Measurements from ENCODE around the gene SMPD1. TPM values are rescaled to one million over a fixed set of nuclear protein-coding genes. Genes with fewer than 3 reads are reported as not detected.

Gene SMPD1
- total RNA-seq (9.5 TPM), polyA plus RNA-seq (33.8 TPM)

- peak; percentile 73 for DNase-seq (ENCODE audit: extremely low spot score)
- Histone ChIP-seq H3K4me3 (ENCODE audit: low read depth, low read length) (peak within 1 kb of the TSS; percentile 80), H3K4me1 (ENCODE audit: insufficient read depth) (no peaks in the 10 kb centered on the region), H3K27ac (ENCODE audit: low read depth) (peak within 1 kb of the TSS; percentile 93), H3K36me3 (ENCODE audit: insufficient read depth) (no peaks in the 10 kb centered on the region)
- whole genome bisulfite sequencing: under 1% methylated on average over 63 of the region's 63 CpGs
Measured at GRCh38 chr11:6389905-6390717, at the start of gene SMPD1. Gene SMPD1 (plus strand): TSS chr11:6390474. CDS start chr11:6390599, 125 bp downstream.

GRCh38 chr11:6345366-6345765 lies 44.9 kb upstream of the SMPD1 start:
- no peaks in the 10 kb centered on the region for H3K4me1 ChIP-seq (ENCODE audit: insufficient read depth)
- H3K36me3 ChIP-seq (ENCODE audit: insufficient read depth): no peaks in the 10 kb centered on the region
- no peak for DNase-seq (ENCODE audit: extremely low spot score)
- H3K27ac ChIP-seq (ENCODE audit: low read depth): no peak overlapping the region
- no peak overlapping the region for H3K4me3 ChIP-seq (ENCODE audit: low read depth, low read length)
- WGBS: 92% methylated on average over 1 of the region's 1 CpG

- Histone ChIP-seq H3K4me3 (ENCODE audit: low read depth, low read length) (no peak overlapping the region), H3K4me1 (ENCODE audit: insufficient read depth) (no peaks in the 10 kb centered on the region), H3K36me3 (ENCODE audit: insufficient read depth) (no peaks in the 10 kb centered on the region), H3K27ac (ENCODE audit: low read depth) (no peak overlapping the region)
- DNase-seq (ENCODE audit: extremely low spot score): no peak
Measured at GRCh38 chr11:6350043-6350442, 40.2 kb upstream of the SMPD1 start.

GRCh38 chr11:6350486-6350885 lies 39.8 kb upstream of the SMPD1 start:
- WGBS: 82% methylated on average over 2 of the region's 2 CpGs
- H3K4me1 ChIP-seq (ENCODE audit: insufficient read depth): no peaks in the 10 kb centered on the region
- H3K4me3 ChIP-seq (ENCODE audit: low read depth, low read length): no peak overlapping the region
- no peak overlapping the region for H3K27ac ChIP-seq (ENCODE audit: low read depth)
- DNase-seq (ENCODE audit: extremely low spot score): no peak
- no peaks in the 10 kb centered on the region for H3K36me3 ChIP-seq (ENCODE audit: insufficient read depth)

GRCh38 chr11:6351782-6352382 lies 38.4 kb upstream of the SMPD1 start:
- Histone ChIP-seq H3K4me3 (ENCODE audit: low read depth, low read length) (no peak overlapping the region), H3K36me3 (ENCODE audit: insufficient read depth) (no peaks in the 10 kb centered on the region), H3K27ac (ENCODE audit: low read depth) (no peak overlapping the region), H3K4me1 (ENCODE audit: insufficient read depth) (no peaks in the 10 kb centered on the region)
- DNase-seq (ENCODE audit: extremely low spot score): no peak
- 74% methylated on average over 5 of the region's 5 CpGs for WGBS

- H3K4me1 ChIP-seq (ENCODE audit: insufficient read depth): no peaks in the 10 kb centered on the region
- peak; percentile 11 for DNase-seq (ENCODE audit: extremely low spot score)
- no peak overlapping the region for H3K27ac ChIP-seq (ENCODE audit: low read depth)
- H3K4me3 ChIP-seq (ENCODE audit: low read depth, low read length): no peak overlapping the region
- WGBS: 9% methylated on average over 5 of the region's 5 CpGs
- H3K36me3 ChIP-seq (ENCODE audit: insufficient read depth): no peaks in the 10 kb centered on the region
Measured at GRCh38 chr11:6353367-6353987, 36.8 kb upstream of the SMPD1 start.

- WGBS: 81% methylated on average over 4 of the region's 4 CpGs
- H3K4me1 ChIP-seq (ENCODE audit: insufficient read depth): no peaks in the 10 kb centered on the region
- no peak overlapping the region for H3K27ac ChIP-seq (ENCODE audit: low read depth)
- DNase-seq (ENCODE audit: extremely low spot score): no peak
- H3K36me3 ChIP-seq (ENCODE audit: insufficient read depth): no peaks in the 10 kb centered on the region
- no peak overlapping the region for H3K4me3 ChIP-seq (ENCODE audit: low read depth, low read length)
Measured at GRCh38 chr11:6354651-6355485, 35.4 kb upstream of the SMPD1 start.

- Histone ChIP-seq H3K4me3 (ENCODE audit: low read depth, low read length) (no peak overlapping the region), H3K36me3 (ENCODE audit: insufficient read depth) (no peaks in the 10 kb centered on the region), H3K4me1 (ENCODE audit: insufficient read depth) (no peaks in the 10 kb centered on the region), H3K27ac (ENCODE audit: low read depth) (no peak overlapping the region)
- WGBS: 43% methylated on average over 4 of the region's 4 CpGs
- no peak for DNase-seq (ENCODE audit: extremely low spot score)
Measured at GRCh38 chr11:6356503-6357055, 33.7 kb upstream of the SMPD1 start.

- H3K4me1 ChIP-seq (ENCODE audit: insufficient read depth): no peaks in the 10 kb centered on the region
- no peak overlapping the region for H3K27ac ChIP-seq (ENCODE audit: low read depth)
- H3K4me3 ChIP-seq (ENCODE audit: low read depth, low read length): no peak overlapping the region
- DNase-seq (ENCODE audit: extremely low spot score): no peak
- H3K36me3 ChIP-seq (ENCODE audit: insufficient read depth): no peaks in the 10 kb centered on the region
- WGBS: 38% methylated on average over 9 of the region's 9 CpGs
Measured at GRCh38 chr11:6357222-6357621, 33.1 kb upstream of the SMPD1 start.

- WGBS: 69% methylated on average over 3 of the region's 3 CpGs
- Histone ChIP-seq H3K4me1 (ENCODE audit: insufficient read depth) (no peaks in the 10 kb centered on the region), H3K36me3 (ENCODE audit: insufficient read depth) (no peaks in the 10 kb centered on the region), H3K27ac (ENCODE audit: low read depth) (no peak overlapping the region), H3K4me3 (ENCODE audit: low read depth, low read length) (no peak overlapping the region)
- DNase-seq (ENCODE audit: extremely low spot score): no peak
Measured at GRCh38 chr11:6360183-6360582, 30.1 kb upstream of the SMPD1 start.

GRCh38 chr11:6362185-6362872 lies 27.9 kb upstream of the SMPD1 start:
- Histone ChIP-seq H3K4me3 (ENCODE audit: low read depth, low read length) (no peak overlapping the region), H3K4me1 (ENCODE audit: insufficient read depth) (no peaks in the 10 kb centered on the region), H3K27ac (ENCODE audit: low read depth) (no peak overlapping the region), H3K36me3 (ENCODE audit: insufficient read depth) (no peaks in the 10 kb centered on the region)
- 73% methylated on average over 5 of the region's 5 CpGs for WGBS
- DNase-seq (ENCODE audit: extremely low spot score): no peak

GRCh38 chr11:6362873-6363678 lies 27.2 kb upstream of the SMPD1 start:
- Histone ChIP-seq H3K4me3 (ENCODE audit: low read depth, low read length) (no peak overlapping the region), H3K36me3 (ENCODE audit: insufficient read depth) (no peaks in the 10 kb centered on the region), H3K27ac (ENCODE audit: low read depth) (no peak overlapping the region), H3K4me1 (ENCODE audit: insufficient read depth) (no peaks in the 10 kb centered on the region)
- 68% methylated on average over 6 of the region's 6 CpGs for WGBS
- DNase-seq (ENCODE audit: extremely low spot score): peak; percentile 25
